ENCODE measurements around the gene PTGDS.
"Not testable (repeated sequence)": the region's sequence is repeated elsewhere in the genome, so short reads cannot be mapped to it uniquely, and the experiment has no call there.

Gene PTGDS

DNA sequence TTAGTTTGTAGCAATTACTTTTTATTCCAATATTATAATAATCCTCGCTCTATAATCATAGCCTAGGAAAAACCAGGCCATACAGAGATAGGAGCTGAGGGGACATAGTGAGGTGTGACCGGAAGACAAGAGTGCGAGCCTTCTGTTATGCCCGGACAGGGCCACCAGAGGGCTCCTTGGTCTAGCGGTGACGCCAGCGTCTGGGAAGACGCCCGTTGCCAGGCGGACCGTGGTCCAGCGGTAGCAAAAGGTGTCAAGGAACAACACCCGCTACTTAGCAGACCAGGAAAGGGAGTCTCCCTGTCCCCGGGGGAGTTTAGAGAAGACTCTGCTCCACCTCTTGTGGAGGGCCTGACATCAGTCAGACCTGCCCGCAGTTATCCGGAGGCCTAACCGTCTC is 27.0 kb downstream of the PTGDS start:
- not testable (repeated sequence) for H3K27me3 Mint-ChIP-seq; H3K36me3 Mint-ChIP-seq; DNase-seq; H3K9me3 Mint-ChIP-seq; H3K4me3 Mint-ChIP-seq; ATAC-seq (replicated peaks); H3K27ac Mint-ChIP-seq
- H3K4me1 Mint-ChIP-seq, result peaks cover 12 to 24% of the 10 kb centered on the region in 2 donors

DNA sequence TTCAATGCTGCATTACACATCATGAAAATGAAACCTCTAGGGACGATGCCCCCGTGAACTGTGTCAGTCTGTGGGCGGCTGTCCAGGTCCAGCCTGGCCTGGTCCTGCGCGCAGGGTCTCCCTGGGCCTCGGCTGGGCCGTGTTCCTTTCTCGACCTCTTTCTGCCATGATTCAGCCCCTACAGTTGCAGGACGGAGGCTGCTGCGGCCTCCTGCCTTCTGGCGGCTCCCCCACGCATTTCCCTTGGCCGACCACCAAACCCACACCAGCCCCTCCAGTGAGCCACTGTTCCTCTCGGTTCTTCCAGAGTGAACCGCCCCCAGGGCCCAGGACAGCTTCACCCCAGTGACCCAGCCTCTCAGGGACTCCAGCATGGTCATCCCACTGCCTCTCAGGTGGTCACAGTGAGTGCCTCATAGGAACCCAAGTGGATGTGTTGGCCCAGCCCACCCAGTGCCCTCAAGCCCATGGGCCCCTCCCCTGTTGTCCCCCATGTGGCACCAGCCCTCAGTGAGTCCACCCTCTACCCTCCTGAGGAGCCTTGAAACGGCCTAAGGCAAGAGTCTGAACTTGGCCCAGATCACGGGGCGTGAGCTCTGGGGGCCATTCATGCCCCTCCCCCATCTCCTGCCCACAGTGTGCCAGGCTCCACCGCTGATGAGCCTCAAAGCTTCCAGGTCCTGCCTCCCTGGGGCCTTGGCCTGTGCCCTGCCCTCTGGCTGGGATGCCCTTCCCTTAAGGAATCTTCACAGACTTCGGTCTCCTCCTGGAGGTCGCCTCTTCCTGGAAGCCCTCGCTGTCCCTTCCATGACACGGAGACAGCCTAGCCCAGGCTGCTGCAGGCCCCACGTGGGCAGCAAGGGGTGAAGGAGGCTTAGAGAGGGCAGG is 29.1 kb downstream of the PTGDS start:
- Mint-ChIP-seq H3K27me3 (peaks cover 0 to 3% of the 10 kb centered on the region in 2 donors), H3K9me3 (peaks cover 4 to 5% of the 10 kb centered on the region in 2 donors), H3K36me3 (peaks cover under 1 to 1% of the 10 kb centered on the region in 2 donors), H3K27ac (no peak overlapping the region), H3K4me3 (no peak overlapping the region), H3K4me1 (peaks cover 6 to 7% of the 10 kb centered on the region in 2 donors)
- ATAC-seq (replicated peaks) (no peak), DNase-seq (no peak)

DNA sequence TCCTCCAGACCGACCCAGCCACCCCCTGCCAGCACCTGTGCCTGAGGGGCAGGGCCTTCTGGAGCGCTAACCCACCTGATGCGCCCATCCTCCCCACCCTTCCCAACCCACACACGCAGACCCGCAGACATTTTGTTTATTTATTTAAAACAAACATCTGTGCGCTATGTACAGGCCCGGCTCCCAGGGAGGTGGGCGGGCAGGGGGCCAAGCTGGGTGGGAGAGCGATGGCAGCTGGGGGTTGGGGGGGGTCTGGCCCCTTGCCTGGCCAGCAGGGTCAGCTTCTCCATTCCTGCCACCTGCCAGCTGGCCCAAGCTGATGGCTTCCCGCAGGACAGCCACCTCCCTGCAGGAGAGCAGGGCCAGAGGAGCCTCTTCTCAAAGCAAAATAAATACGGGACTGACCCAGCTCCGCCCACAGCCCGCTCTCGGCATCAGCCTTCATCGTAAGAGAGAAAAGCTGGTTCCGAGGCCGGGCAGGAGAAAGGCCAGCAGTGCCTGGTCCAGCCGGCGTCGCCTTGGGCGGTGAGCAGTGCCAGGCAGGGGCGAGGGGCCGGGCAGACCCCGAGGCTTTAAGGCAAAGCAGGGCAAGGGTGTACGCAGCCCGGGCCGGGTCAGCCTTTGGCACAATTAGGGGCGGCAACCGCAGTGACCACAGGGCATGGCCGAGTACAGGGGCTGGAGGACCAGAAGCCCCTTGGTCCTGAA is 30.0 kb downstream of the PTGDS start:
- H3K27me3 Mint-ChIP-seq, result peaks cover 0 to 3% of the 10 kb centered on the region in 2 donors
- peaks cover 3% of the 10 kb centered on the region in 2 donors for H3K36me3 Mint-ChIP-seq
- H3K27ac Mint-ChIP-seq, result no peak overlapping the region
- peaks cover 6 to 7% of the 10 kb centered on the region in 2 donors for H3K4me1 Mint-ChIP-seq
- ATAC-seq (replicated peaks) (no peak), DNase-seq (no peak)
- peaks cover 4 to 5% of the 10 kb centered on the region in 2 donors for H3K9me3 Mint-ChIP-seq
- H3K4me3 Mint-ChIP-seq, result no peak overlapping the region

DNA sequence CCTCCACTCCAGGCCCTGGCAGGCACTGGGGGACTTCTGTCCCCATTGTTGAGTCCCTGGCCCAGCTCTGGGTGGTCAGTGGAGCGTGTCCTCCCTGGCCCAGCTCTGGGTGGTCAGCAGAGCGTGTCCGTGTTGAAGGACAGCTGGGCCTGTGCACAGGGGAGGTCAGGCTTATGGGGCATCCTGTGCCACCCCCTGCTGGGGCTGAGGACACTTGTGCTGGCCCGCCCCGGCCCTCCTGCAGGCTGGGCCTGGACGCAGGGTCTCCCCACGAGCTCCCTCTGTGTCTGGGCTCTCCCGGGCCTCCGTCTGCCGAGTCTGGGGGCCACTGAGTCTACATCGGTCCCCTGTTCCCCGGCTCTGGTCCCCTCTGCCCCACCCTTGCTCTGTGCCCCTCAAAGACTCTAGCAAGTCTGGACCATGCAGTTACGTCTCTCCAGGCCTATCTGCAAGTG is 30.5 kb downstream of the PTGDS start:
- DNase-seq (no peak), ATAC-seq (replicated peaks) (no peak)
- H3K4me3 Mint-ChIP-seq, result no peak overlapping the region
- peaks cover 3% of the 10 kb centered on the region in 2 donors for H3K36me3 Mint-ChIP-seq
- H3K27me3 Mint-ChIP-seq, result peaks cover 0 to 3% of the 10 kb centered on the region in 2 donors
- no peak overlapping the region for H3K27ac Mint-ChIP-seq
- peaks cover 6 to 7% of the 10 kb centered on the region in 2 donors for H3K4me1 Mint-ChIP-seq
- H3K9me3 Mint-ChIP-seq, result peaks cover 4 to 5% of the 10 kb centered on the region in 2 donors

DNA sequence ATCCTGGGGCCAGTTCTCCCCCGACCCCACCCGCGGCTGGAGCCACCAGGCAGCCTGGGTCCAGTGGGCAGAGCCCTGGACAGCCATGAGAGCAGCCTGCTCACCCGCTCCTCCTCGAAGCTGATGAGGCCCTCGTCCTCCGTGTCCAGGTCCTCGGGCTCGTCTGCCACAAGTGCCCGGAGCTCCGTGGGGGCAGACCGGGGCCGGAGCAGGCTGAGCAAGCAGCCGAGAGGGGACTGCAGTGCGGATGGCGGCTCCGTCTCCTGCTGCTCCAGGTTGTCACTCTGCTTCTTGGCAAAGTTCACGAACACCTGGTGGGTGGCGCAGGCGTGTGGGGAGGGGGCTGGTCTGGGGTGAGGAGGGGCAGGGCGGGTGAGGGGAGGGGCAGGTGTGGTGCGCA is 31.0 kb downstream of the PTGDS start:
- no peak overlapping the region for H3K4me3 Mint-ChIP-seq
- H3K9me3 Mint-ChIP-seq, result peaks cover 4 to 5% of the 10 kb centered on the region in 2 donors
- no peak overlapping the region for H3K27ac Mint-ChIP-seq
- peaks cover 6 to 7% of the 10 kb centered on the region in 2 donors for H3K4me1 Mint-ChIP-seq
- peaks cover 3% of the 10 kb centered on the region in 2 donors for H3K36me3 Mint-ChIP-seq
- no peak for ATAC-seq (replicated peaks)
- H3K27me3 Mint-ChIP-seq, result peaks cover 0 to 3% of the 10 kb centered on the region in 2 donors
- DNase-seq, result no peak

DNA sequence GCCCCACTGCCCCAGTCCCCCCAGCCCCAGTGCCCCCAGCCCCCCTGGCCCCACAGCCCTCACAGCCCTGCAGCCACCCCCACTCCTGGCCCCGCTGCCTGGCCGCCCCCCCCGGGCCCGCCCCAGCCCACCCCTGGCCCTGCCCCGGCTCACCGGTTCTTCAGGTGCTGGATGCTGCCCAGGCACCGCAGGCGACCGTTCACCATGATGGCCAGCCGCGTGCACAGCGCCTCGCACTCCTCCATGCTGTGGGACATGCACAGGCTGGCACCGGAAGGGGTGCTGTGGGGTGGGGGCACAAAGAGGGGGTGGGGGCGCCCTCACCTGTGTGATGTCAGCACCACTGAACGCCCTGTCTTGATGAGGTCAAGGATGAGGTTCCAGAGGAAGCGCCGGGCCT is 31.9 kb downstream of the PTGDS start:
- Mint-ChIP-seq H3K9me3 (peaks cover 4 to 5% of the 10 kb centered on the region in 2 donors), H3K27ac (no peak overlapping the region), H3K36me3 (peaks cover 3 to 5% of the 10 kb centered on the region in 2 donors), H3K4me3 (no peak overlapping the region), H3K4me1 (peaks cover 6 to 7% of the 10 kb centered on the region in 2 donors), H3K27me3 (peaks cover 0 to 3% of the 10 kb centered on the region in 2 donors)
- ATAC-seq (replicated peaks) (no peak), DNase-seq (no peak)

DNA sequence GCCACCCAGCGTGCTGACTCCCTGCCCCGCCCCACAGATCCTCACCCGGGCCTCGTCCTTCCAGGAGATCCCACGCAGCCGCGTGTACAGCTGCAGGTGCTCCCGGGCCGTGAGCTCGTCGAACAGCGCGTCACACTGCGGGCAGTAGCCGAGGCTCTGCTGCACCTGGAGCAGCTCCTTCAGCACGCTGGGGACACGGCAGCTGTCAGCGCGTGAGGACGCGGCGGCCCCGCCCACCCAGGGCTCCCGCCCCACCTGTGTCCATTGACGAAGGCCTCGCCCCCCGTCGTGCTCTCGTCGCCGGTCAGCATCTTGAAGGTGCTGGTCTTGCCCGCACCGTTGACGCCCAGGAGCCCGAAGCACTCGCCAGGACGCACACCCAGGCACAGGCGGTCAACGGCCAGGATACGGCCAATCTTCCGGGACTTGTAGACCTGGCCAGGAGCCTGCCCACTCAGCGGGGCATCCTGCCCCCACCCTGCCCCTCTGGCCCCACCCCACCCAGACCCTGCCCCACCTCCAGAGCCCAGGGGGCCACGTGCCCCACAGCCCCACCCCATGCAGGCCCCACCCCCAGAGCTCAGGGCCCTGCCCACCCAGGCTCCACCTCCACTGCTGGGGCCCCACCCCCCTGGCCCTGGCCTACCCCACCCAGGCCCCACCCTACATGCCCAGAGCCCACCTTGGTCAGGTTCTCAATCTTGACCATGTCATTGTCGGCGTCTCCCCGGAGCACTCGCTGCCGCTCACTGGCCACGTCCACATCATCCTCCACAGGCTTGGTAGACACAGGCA is 32.8 kb downstream of the PTGDS start:
- Mint-ChIP-seq H3K9me3 (no peaks in the 10 kb centered on the region), H3K27ac (no peak overlapping the region), H3K36me3 (peaks cover 3 to 5% of the 10 kb centered on the region in 2 donors), H3K4me3 (no peak overlapping the region), H3K4me1 (peaks cover 4 to 7% of the 10 kb centered on the region in 2 donors), H3K27me3 (peaks cover 0 to under 1% of the 10 kb centered on the region in 2 donors)
- DNase-seq (no peak), ATAC-seq (replicated peaks) (no peak)

DNA sequence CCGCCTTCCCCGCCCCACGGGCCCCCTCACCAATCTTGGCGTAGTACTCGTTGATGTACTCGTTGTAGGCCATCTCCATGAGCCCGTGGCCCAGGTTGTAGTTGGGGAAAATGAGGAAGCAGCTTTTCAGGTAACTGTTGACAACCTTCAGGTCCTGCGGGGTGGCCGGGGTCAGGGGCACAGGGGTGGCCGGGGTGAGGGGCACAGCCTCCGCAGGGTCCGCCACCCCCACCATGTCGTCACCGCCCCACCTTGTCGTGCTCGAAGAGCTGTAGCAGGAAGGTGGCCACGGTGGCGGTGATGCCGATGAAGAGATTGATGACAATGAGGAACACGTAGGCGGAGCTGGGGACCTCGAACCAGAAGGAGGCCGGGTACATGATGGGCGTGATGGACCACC is 33.9 kb downstream of the PTGDS start:
- no peak overlapping the region for H3K27ac Mint-ChIP-seq
- H3K9me3 Mint-ChIP-seq, result no peaks in the 10 kb centered on the region
- H3K36me3 Mint-ChIP-seq, result peaks cover 3 to 5% of the 10 kb centered on the region in 2 donors
- H3K4me3 Mint-ChIP-seq, result no peak overlapping the region
- H3K4me1 Mint-ChIP-seq, result peaks cover 3 to 5% of the 10 kb centered on the region in 2 donors
- no peak for ATAC-seq (replicated peaks)
- DNase-seq, result no peak
- H3K27me3 Mint-ChIP-seq, result no peaks in the 10 kb centered on the region

DNA sequence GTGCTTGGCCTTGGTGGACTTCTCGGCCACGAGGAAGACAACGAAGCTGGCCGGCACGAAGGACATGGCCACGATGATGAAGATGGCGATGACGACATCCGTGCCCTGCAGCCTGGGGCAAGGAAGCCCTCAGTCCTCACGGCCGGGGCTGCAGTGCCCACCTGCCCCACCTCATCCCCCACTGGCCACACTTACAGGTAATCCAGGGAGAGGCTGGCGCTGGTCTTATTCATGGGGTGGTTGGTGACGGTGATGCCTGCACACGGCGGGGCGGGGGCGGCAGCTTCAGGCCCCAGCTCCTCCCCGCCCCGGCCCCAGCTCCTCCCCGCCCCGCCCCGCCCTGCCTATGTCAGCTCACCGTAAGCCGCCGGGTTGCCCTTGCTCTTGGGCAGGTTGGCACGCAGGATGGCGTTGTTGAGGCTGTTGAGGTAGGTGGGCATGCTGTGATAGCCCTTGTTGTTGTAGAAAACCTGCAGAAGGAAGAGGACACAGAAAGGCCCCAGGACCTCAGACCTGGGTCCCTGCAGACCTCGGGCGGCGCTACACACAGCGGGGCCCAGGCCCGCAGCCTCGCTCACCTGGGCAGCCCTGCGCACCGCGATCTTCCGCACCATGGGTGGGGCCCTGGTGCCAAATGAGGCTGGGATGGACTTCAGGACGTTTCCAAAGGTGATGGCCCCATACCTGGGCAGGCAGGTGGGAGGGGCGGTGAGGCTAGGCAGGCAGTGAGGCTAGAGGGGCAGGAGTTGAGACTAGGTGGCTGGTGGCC is 34.8 kb downstream of the PTGDS start:
- Mint-ChIP-seq H3K36me3 (peaks cover 7 to 9% of the 10 kb centered on the region in 2 donors), H3K9me3 (no peaks in the 10 kb centered on the region), H3K27me3 (no peaks in the 10 kb centered on the region), H3K27ac (no peak overlapping the region), H3K4me3 (no peak overlapping the region), H3K4me1 (no peaks in the 10 kb centered on the region)
- ATAC-seq (replicated peaks), result no peak
- DNase-seq, result no peak

DNA sequence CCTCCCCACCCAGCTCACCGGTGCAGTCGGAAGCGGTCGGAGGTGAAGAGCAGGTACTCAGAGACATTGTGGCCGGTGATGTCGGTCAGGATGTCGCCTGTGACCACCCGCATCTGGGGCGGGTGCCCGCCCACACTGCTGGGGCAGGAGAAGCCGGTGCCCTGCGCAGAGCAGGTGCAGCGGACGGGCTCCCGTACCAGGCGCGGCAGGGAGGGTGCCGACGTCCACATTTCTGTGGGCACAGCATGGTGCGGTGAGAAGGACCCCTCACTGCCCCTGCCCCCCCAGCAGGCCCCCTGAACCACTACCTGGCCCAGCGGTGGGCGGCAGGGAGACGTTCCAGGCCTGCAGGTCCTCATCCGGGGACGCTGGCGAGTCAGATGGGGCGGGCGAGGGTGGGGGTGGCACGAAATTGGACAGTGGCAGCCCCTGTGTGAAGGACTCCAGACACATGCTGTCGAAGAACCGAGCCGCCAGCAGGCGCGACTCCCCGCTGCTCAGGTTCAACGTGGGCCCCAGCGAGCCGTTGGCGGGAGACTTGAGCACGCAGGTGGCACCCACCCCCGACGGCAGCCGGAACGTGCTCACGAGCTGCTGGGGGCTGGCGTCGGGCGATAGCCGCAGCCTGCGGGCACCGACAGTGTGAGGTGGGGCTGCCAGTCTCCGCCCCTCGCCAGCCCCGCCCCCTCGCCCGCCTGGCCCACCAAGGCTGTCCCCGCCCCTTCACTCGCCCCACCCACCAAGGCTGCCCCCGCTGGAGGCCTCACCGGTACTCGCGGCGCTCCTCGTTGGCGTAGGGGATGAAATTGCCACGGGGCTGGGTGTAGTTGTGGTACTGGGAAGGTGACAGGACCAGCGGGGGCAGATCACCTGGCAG is 35.6 kb downstream of the PTGDS start:
- Mint-ChIP-seq H3K4me1 (no peaks in the 10 kb centered on the region), H3K4me3 (no peak overlapping the region), H3K9me3 (no peaks in the 10 kb centered on the region), H3K27me3 (no peaks in the 10 kb centered on the region), H3K27ac (no peak overlapping the region), H3K36me3 (peaks cover 7 to 11% of the 10 kb centered on the region in 2 donors)
- DNase-seq (no peak), ATAC-seq (replicated peaks) (no peak)

DNA sequence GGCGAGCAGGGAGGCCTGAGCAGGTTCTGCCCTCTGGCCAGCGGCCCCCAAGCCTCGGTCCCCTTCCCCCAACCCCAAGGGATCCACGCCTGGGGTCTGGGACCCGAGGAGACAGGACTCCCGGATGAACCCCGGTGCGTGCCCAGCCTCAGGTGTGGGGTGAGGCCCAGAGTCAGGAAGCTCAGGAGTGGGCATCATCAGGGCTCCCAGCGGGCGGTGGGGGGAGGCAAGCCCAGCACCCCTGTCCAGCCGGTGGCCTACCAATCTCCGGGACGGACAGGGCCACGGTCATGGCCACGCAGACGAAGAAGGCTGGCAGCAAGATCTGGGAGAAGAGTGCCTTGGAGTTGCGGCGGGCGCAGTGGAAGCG is 36.3 kb downstream of the PTGDS start:
- DNase-seq (no peak), ATAC-seq (replicated peaks) (no peak)
- Mint-ChIP-seq H3K9me3 (no peaks in the 10 kb centered on the region), H3K4me1 (no peaks in the 10 kb centered on the region), H3K4me3 (no peak overlapping the region), H3K27me3 (no peaks in the 10 kb centered on the region), H3K36me3 (peaks cover 7 to 11% of the 10 kb centered on the region in 2 donors), H3K27ac (no peak overlapping the region)

DNA sequence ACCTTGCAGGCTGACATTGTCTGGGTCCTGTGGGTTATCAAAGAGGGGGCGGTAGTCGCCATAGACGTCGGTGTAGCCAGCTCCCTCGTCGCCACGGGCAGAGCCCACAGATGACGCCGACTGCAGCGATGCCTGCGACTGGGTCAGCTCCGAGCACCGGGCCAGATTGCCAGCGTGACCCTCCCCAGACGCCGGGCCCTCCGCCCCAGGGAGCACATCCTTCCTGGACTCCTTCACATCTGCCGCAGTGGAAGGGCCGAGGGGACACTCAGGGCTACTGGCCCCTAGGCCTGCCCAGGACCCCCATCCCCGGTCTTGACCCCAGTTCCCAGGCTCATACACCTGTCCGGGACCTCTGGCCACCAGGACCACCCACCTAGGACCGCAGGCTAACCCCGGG is 36.9 kb downstream of the PTGDS start:
- Mint-ChIP-seq H3K4me3 (no peak overlapping the region), H3K27ac (no peak overlapping the region)

More for the DNA sequence above, 36.9 kb downstream of the PTGDS start:
- Mint-ChIP-seq H3K9me3 (no peaks in the 10 kb centered on the region), H3K27me3 (no peaks in the 10 kb centered on the region), H3K36me3 (peaks cover 7 to 11% of the 10 kb centered on the region in 2 donors), H3K4me1 (no peaks in the 10 kb centered on the region)
- ATAC-seq (replicated peaks) (no peak), DNase-seq (no peak)
